ENCODE results near the gene WNT5A. TPM values are rescaled to one million over a fixed set of nuclear protein-coding genes. Genes with fewer than 3 reads are reported as not detected.

Gene WNT5A
- polyA plus RNA-seq, 1 donor (not counting 4 experiments of a cell fraction or from before 2014, with no cell fraction given) = 9.4 TPM

DNA sequence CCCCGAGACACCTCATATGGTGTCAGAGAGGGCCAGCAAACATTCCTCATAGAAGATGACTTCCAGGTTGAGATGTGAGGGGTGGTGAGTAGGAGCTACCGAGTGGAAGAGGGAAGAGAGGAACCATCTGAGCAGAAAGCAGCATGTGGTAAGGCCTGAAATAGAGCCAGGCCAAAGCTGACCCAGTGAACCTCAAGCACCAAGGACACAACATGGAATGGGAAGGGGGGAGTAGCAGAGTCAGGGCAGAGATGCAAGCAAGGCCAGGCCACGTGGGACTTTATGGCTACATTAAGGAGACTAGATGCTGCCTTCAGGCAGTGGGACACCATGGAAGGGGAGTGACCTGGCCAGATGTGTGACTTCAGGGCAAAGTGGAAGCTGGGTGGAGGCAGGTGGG lies 38.3 kb upstream of the WNT5A start:
- H4K20me1 ChIP-seq (ENCODE audit: control insufficient read depth, extremely low read depth, insufficient read depth, low read length) = no peaks in the 10 kb centered on the region
- DNase-seq (ENCODE audit: low read depth, low spot score) (no peak), FAIRE-seq (peak; percentile 17)
- no peaks in the 10 kb centered on the region for H3K9me3 ChIP-seq (ENCODE audit: control insufficient read depth, low read depth, low read length)
- no peak overlapping the region for H3K9ac ChIP-seq (ENCODE audit: control insufficient read depth, extremely low read depth, insufficient read depth, low read length)
- dilution Hi-C loops (cut with MboI; ENCODE audit: extremely low pct_ligation_motif_present, low sequenced_read_pairs) = no loop called here
- no peak overlapping the region for H2AFZ ChIP-seq (ENCODE audit: control insufficient read depth, low read length)
- H3K27ac ChIP-seq (ENCODE audit: control insufficient read depth, insufficient read depth, low read length) = no peak overlapping the region
- H3K4me2 ChIP-seq (ENCODE audit: control insufficient read depth, extremely low read depth, insufficient read depth, low read depth, low read length) = no peak overlapping the region
- no peaks in the 10 kb centered on the region for H3K9me1 ChIP-seq (ENCODE audit: control insufficient read depth, extremely low read depth, insufficient read depth, low read length)
- peaks cover 29% of the 10 kb centered on the region for H3K4me1 ChIP-seq (ENCODE audit: control insufficient read depth, extremely low read depth, insufficient read depth, low read length)
- no peak for TF ChIP-seq EZH2 (IDR thresholded peaks at IDR 0.05; ENCODE audit: low read length)
- TF ChIP-seq, protein P1, sequence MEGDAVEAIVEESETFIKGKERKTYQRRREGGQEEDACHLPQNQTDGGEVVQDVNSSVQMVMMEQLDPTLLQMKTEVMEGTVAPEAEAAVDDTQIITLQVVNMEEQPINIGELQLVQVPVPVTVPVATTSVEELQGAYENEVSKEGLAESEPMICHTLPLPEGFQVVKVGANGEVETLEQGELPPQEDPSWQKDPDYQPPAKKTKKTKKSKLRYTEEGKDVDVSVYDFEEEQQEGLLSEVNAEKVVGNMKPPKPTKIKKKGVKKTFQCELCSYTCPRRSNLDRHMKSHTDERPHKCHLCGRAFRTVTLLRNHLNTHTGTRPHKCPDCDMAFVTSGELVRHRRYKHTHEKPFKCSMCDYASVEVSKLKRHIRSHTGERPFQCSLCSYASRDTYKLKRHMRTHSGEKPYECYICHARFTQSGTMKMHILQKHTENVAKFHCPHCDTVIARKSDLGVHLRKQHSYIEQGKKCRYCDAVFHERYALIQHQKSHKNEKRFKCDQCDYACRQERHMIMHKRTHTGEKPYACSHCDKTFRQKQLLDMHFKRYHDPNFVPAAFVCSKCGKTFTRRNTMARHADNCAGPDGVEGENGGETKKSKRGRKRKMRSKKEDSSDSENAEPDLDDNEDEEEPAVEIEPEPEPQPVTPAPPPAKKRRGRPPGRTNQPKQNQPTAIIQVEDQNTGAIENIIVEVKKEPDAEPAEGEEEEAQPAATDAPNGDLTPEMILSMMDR (optimal IDR thresholded peaks at IDR 0.05 in 1 of 3, IDR thresholded peaks at IDR 0.05 in 1 of 3, conservative IDR thresholded peaks at IDR 0.05 in 1 of 3; ENCODE audit: extremely low read depth in 1 of 3, insufficient read depth in 2 of 3, low read length in 3 of 3) = no peak
- H3K4me3 ChIP-seq (ENCODE audit: control insufficient read depth in 2 of 3, extremely low read depth in 1 of 3, insufficient read depth in 2 of 3, low read depth in 1 of 3, low read length in 3 of 3) = no peak overlapping the region
- no peaks in the 10 kb centered on the region for H3K36me3 ChIP-seq (ENCODE audit: control insufficient read depth in 2 of 2, extremely low read depth in 1 of 2, insufficient read depth in 2 of 2, low read length in 2 of 2)
- no peaks in the 10 kb centered on the region for H3K27me3 ChIP-seq (ENCODE audit: control insufficient read depth, extremely low read depth, insufficient read depth, low read length)
- H3K79me2 ChIP-seq (ENCODE audit: control insufficient read depth, insufficient read depth, low read length) = no peaks in the 10 kb centered on the region

DNA sequence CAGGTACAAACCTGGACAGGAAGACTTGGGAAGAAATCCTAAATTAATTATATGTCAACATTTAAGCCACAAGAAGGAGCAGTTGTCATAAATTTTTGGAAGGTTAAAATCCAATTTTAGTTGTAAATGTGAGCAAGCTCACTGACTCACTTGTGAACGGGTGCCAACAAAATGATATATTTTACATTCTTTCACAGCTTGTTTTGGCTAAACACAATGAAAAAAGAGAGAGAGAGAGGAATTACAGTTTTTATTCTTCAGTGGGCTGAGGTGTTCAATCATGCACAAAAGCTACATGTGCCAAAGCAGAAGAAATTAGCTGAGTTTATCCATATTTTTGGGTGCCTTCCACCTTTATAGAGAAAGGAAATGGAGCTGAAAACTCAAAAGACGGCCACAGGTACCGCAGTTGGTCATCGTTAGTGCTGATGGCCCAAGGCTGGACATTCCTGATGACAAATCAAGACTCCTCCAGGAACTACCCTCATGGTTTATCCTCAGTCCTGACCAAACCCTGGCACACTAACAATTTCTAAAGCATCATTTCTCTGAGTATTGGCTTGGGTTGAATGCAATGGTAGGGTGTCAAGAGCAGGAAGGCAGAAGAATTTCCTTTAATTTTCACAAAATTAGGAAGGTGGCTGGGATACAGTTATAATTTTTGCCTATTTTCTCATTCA lies 37.6 kb upstream of the WNT5A start:
- Histone ChIP-seq H2AFZ (ENCODE audit: control insufficient read depth, low read length) (no peak overlapping the region), H3K9me1 (ENCODE audit: control insufficient read depth, extremely low read depth, insufficient read depth, low read length) (no peaks in the 10 kb centered on the region), H3K4me1 (ENCODE audit: control insufficient read depth, extremely low read depth, insufficient read depth, low read length) (peaks cover 29% of the 10 kb centered on the region), H3K4me2 (ENCODE audit: control insufficient read depth, extremely low read depth, insufficient read depth, low read depth, low read length) (peak overlapping the region; percentile 51), H3K9ac (ENCODE audit: control insufficient read depth, extremely low read depth, insufficient read depth, low read length) (no peak overlapping the region), H3K9me3 (ENCODE audit: control insufficient read depth, low read depth, low read length) (no peaks in the 10 kb centered on the region), H3K79me2 (ENCODE audit: control insufficient read depth, insufficient read depth, low read length) (no peaks in the 10 kb centered on the region), H3K4me3 (ENCODE audit: control insufficient read depth in 2 of 3, extremely low read depth in 1 of 3, insufficient read depth in 2 of 3, low read depth in 1 of 3, low read length in 3 of 3) (no peak overlapping the region), H3K27me3 (ENCODE audit: control insufficient read depth, extremely low read depth, insufficient read depth, low read length) (no peaks in the 10 kb centered on the region), H3K27ac (ENCODE audit: control insufficient read depth, insufficient read depth, low read length) (no peak overlapping the region), H4K20me1 (ENCODE audit: control insufficient read depth, extremely low read depth, insufficient read depth, low read length) (no peaks in the 10 kb centered on the region), H3K36me3 (ENCODE audit: control insufficient read depth in 2 of 2, extremely low read depth in 1 of 2, insufficient read depth in 2 of 2, low read length in 2 of 2) (no peaks in the 10 kb centered on the region)
- peak; percentile 90 for FAIRE-seq
- TF ChIP-seq, protein P1 (optimal IDR thresholded peaks at IDR 0.05 in 1 of 3, IDR thresholded peaks at IDR 0.05 in 1 of 3, conservative IDR thresholded peaks at IDR 0.05 in 1 of 3; ENCODE audit: extremely low read depth in 1 of 3, insufficient read depth in 2 of 3, low read length in 3 of 3) = no peak
- TF ChIP-seq EZH2 (IDR thresholded peaks at IDR 0.05; ENCODE audit: low read length) = no peak
- dilution Hi-C loops (cut with MboI; ENCODE audit: extremely low pct_ligation_motif_present, low sequenced_read_pairs) = no loop called here
- DNase-seq (ENCODE audit: low read depth, low spot score) = no peak
